Measurements from ENCODE around the gene TMEM242.

DNA sequence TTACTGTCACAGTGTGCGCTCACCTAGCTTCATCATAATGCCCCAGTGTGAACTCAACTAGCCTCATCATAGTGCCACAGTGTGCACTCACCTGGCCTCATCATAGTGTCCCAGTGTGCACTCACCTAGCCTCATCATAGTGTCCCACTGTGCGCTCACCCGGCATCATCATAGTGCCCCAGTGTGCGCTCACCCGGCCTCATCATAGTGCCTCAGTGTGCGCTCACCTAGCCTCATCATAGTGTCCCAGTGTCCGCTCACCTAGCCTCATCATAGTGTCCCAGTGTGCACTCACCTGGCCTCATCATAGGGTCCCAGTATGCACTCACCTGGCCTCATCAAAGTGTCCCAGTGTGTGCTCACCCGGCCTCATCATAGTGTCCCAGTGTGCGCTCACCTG lies 10.6 kb downstream of the TMEM242 start:
- no peak for TF ChIP-seq EZH2 (IDR thresholded peaks at IDR 0.05; ENCODE audit: insufficient read depth, poor library complexity, severe bottlenecking)
- no peak for TF ChIP-seq EZH2phosphoT487 (IDR thresholded peaks at IDR 0.05; ENCODE audit: insufficient read depth, low read depth)
